Urinary bladder (tissue), 4 donors: ENCODE data around the gene ASCC3. TPM values are rescaled to one million over a fixed set of nuclear protein-coding genes. Genes with fewer than 3 reads are reported as not detected.

Experiments used
- DNase-seq: peaks from one replicate; pipeline ENCODE4 v3.0.0-alpha.2; 2015; ENCODE audit errors: extremely low spot score
- H3K27ac ChIP-seq: one replicate; pipeline ENCODE4 v1.5.1; 2013; ENCODE audit warnings: low read depth, mild to moderate bottlenecking, moderate library complexity
- H3K36me3 ChIP-seq: one replicate; pipeline ENCODE4 v1.6.1; 2013; ENCODE audit warnings: mild to moderate bottlenecking, moderate library complexity; ENCODE audit not compliant: insufficient read depth
- H3K4me1 ChIP-seq: one replicate; pipeline ENCODE4 v1.6.1; 2013; ENCODE audit warnings: mild to moderate bottlenecking, moderate library complexity; ENCODE audit not compliant: insufficient read depth
- H3K4me3 ChIP-seq: one replicate; pipeline ENCODE4 v1.5.1; 2013; ENCODE audit warnings: low read depth, low read length
- WGBS: extraction: QIAGEN DNeasy Blood & Tissue Kit; methylation state at CpG from one replicate; pipeline ENCODE4 v1.1.7; 2013; 5-methylcytosine and 5-hydroxymethylcytosine counted together
- polyA plus RNA-seq: library from polyadenylated mRNA; stranded (reverse); fragments of 200-250 nt; gene quantifications from one replicate; pipeline ENCODE4 v1.2.3, GENCODE V29; 2013
- total RNA-seq: library from RNA; depleted of rRNA; stranded (reverse); fragments of >200 nt; gene quantifications from one replicate; pipeline ENCODE4 v1.2.3, GENCODE V29; 2014
- donor health status: healthy with polysubstance abuse.
- donor health status: healthy.

The ASCC3 gene
- total and polyA plus RNA-seq, 2 donors, result 12.3 to 89.5 TPM

- Histone ChIP-seq H3K4me3 (no peak overlapping the region), H3K27ac (no peak overlapping the region), H3K36me3 (no peaks in the 10 kb centered on the region), H3K4me1 (no peaks in the 10 kb centered on the region)
- WGBS, result 96% methylated on average over 2 of the region's 2 CpGs
- no peak for DNase-seq
Observed at GRCh38 chr6:100706491-100706890, 174.6 kb downstream of the ASCC3 start.

GRCh38 chr6:100704961-100705360, 176.2 kb downstream of the ASCC3 start:
- WGBS, result 94% methylated on average over 5 of the region's 5 CpGs
- H3K27ac ChIP-seq, result no peak overlapping the region
- H3K36me3 ChIP-seq, result no peaks in the 10 kb centered on the region
- H3K4me1 ChIP-seq, result no peaks in the 10 kb centered on the region
- no peak for DNase-seq
- no peak overlapping the region for H3K4me3 ChIP-seq

DNA sequence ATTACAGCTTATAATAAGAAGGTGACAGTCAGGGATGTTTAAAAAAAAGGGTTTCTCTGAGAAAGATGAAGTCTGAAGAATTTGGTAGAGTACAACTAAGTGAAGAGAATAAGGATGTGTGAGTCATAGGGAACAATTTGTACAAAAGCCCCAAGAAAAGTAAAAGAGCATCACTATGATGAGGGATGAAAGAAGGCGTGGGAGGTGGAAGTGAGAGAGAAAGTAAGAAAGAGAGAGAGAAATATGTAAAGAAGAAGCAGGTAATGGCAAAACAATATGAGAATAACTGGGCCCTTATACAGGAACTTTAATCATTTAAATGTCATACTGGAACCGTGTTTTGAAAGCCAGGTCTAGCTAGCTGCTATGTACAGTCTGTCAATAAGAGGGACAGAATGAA, 179.4 kb downstream of the ASCC3 start:
- 94% methylated on average over 2 of the region's 2 CpGs for WGBS
- no peak overlapping the region for H3K4me3 ChIP-seq

GRCh38 chr6:100700009-100700408, 181.1 kb downstream of the ASCC3 start:
- Histone ChIP-seq H3K4me1 (no peaks in the 10 kb centered on the region), H3K4me3 (no peak overlapping the region), H3K36me3 (no peaks in the 10 kb centered on the region), H3K27ac (no peak overlapping the region)
- WGBS, result 98% methylated on average over 3 of the region's 3 CpGs
- no peak for DNase-seq

More for the DNA sequence above, 179.4 kb downstream of the ASCC3 start:
- Histone ChIP-seq H3K4me1 (no peaks in the 10 kb centered on the region), H3K27ac (no peak overlapping the region), H3K36me3 (no peaks in the 10 kb centered on the region)
- no peak for DNase-seq

GRCh38 chr6:100695445-100695844, 185.7 kb downstream of the ASCC3 start:
- DNase-seq, result no peak
- H3K27ac ChIP-seq, result no peak overlapping the region
- no peaks in the 10 kb centered on the region for H3K36me3 ChIP-seq
- no peak overlapping the region for H3K4me3 ChIP-seq
- 84% methylated on average over 1 of the region's 1 CpG for WGBS
- no peaks in the 10 kb centered on the region for H3K4me1 ChIP-seq

GRCh38 chr6:100693249-100693927, 187.7 kb downstream of the ASCC3 start:
- WGBS, result 88% methylated on average over 1 of the region's 1 CpG
- Histone ChIP-seq H3K36me3 (no peaks in the 10 kb centered on the region), H3K4me1 (no peaks in the 10 kb centered on the region), H3K4me3 (no peak overlapping the region), H3K27ac (no peak overlapping the region)
- DNase-seq, result no peak

GRCh38 chr6:100691972-100692371, 189.2 kb downstream of the ASCC3 start:
- Histone ChIP-seq H3K4me3 (no peak overlapping the region), H3K36me3 (no peaks in the 10 kb centered on the region), H3K27ac (no peak overlapping the region), H3K4me1 (no peaks in the 10 kb centered on the region)
- no peak for DNase-seq
- WGBS, result 79% methylated on average over 2 of the region's 2 CpGs

DNA sequence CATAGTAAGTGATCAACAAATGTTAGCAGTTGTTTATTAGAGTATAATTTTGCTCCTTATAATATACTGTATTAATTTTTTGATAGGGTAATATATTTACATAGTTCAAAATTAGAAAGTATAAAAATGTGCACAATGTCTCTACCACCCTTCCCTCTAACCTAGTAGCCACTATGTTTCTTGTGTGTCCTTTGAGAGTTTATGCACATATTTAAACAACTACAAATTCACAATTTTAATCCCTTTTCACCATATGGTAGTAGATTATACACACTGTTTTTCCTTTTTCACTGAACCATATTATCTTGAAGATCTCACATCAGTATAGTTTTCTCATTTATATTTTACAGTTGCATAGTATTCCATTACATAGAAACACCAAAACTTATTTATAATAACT, 194.9 kb downstream of the ASCC3 start:
- Histone ChIP-seq H3K27ac (no peak overlapping the region), H3K36me3 (no peaks in the 10 kb centered on the region), H3K4me1 (no peaks in the 10 kb centered on the region), H3K4me3 (no peak overlapping the region)
- no peak for DNase-seq

GRCh38 chr6:100685747-100686146, 195.4 kb downstream of the ASCC3 start:
- 82% methylated on average over 2 of the region's 2 CpGs for WGBS
- Histone ChIP-seq H3K27ac (no peak overlapping the region), H3K4me3 (no peak overlapping the region), H3K36me3 (no peaks in the 10 kb centered on the region), H3K4me1 (no peaks in the 10 kb centered on the region)
- DNase-seq, result no peak

- 62% methylated on average over 1 of the region's 1 CpG for WGBS
- no peaks in the 10 kb centered on the region for H3K4me1 ChIP-seq
- DNase-seq, result no peak
- no peaks in the 10 kb centered on the region for H3K36me3 ChIP-seq
- H3K4me3 ChIP-seq, result no peak overlapping the region
- H3K27ac ChIP-seq, result no peak overlapping the region
Observed at GRCh38 chr6:100680163-100680562, 201.0 kb downstream of the ASCC3 start.

- Histone ChIP-seq H3K36me3 (no peaks in the 10 kb centered on the region), H3K27ac (no peak overlapping the region), H3K4me1 (no peaks in the 10 kb centered on the region), H3K4me3 (no peak overlapping the region)
- no peak for DNase-seq
- 37% methylated on average over 1 of the region's 1 CpG for WGBS
Observed at GRCh38 chr6:100678027-100678426, 203.1 kb downstream of the ASCC3 start.

DNA sequence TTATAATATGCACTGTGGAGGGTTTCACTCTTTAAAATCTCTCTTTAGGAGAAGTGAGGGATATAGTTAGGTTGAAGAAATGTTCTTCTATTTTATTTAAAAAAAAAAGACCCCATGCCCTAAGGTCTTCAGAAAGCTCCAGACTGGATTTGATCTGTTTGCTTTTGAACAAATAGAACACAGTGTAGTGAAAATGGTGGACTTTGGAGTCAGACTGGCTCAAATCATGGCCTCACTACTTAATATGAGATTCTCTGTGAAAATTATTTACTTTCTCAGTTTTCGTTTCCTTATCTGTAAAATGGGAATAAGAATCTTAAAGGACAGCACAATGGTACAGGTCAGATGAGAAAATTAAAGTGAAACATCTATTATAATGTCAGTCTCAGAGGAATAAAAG, 203.9 kb downstream of the ASCC3 start:
- Histone ChIP-seq H3K4me3 (no peak overlapping the region), H3K36me3 (no peaks in the 10 kb centered on the region), H3K4me1 (no peaks in the 10 kb centered on the region), H3K27ac (no peak overlapping the region)
- WGBS, result 97% methylated on average over 1 of the region's 1 CpG
- DNase-seq, result no peak

DNA sequence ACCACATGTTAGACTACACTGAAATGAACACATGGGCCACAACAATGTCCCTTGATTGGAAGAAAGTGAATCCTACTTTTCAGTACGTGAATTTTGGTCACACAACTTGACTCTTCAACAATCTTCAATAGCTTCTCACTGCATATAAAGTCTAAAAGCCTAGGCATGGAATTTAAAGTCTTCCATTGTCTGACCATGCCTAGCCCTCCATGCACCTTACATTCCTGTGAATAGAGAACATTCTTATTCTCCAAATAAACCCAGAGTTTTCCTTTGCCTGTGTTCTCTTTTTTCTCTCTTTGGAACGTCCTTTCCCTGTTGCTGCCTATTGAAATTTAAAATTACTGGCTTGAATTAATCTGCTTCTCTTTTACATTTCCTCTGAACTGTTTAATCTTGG, 207.5 kb downstream of the ASCC3 start:
- 91% methylated on average over 2 of the region's 2 CpGs for WGBS

GRCh38 chr6:100671740-100672139, 209.4 kb downstream of the ASCC3 start:
- Histone ChIP-seq H3K4me1 (no peaks in the 10 kb centered on the region), H3K36me3 (no peaks in the 10 kb centered on the region)

More for the DNA sequence above, 207.5 kb downstream of the ASCC3 start:
- H3K36me3 ChIP-seq, result no peaks in the 10 kb centered on the region
- no peak for DNase-seq
- H3K4me3 ChIP-seq, result no peak overlapping the region
- H3K27ac ChIP-seq, result no peak overlapping the region
- H3K4me1 ChIP-seq, result no peaks in the 10 kb centered on the region

GRCh38 chr6:100670056-100670455, 211.1 kb downstream of the ASCC3 start:
- no peaks in the 10 kb centered on the region for H3K4me1 ChIP-seq
- no peaks in the 10 kb centered on the region for H3K36me3 ChIP-seq
- DNase-seq, result no peak
- no peak overlapping the region for H3K27ac ChIP-seq
- no peak overlapping the region for H3K4me3 ChIP-seq
- WGBS, result 98% methylated on average over 2 of the region's 2 CpGs

More at GRCh38 chr6:100671740-100672139, 209.4 kb downstream of the ASCC3 start:
- no peak overlapping the region for H3K4me3 ChIP-seq
- no peak overlapping the region for H3K27ac ChIP-seq
- no peak for DNase-seq
